B cell (primary cell): Measurements from ENCODE around the gene ZCCHC24. TPM values are rescaled to one million over a fixed set of nuclear protein-coding genes. Genes with fewer than 3 reads are reported as not detected.

Experiments used
- ATAC-seq: fragments of 200-7000 bp; cut with Tn5 transposase; one replicate; pipeline ENCODE4 v1.10.0; 2021; ENCODE audit warnings: low read depth, mild to moderate bottlenecking, moderate number of reproducible peaks, moderate library complexity
- CTCF ChIA-PET: fragments of 350-600 bp; sonication (Branson Sonifier 250); formaldehyde crosslinking; loops from one replicate; lab custom pipeline; 2021; ENCODE audit warnings: antibody characterized with exemption, inconsistent platforms; lab: Charles Lee
- POLR2A ChIA-PET: fragments of 350-600 bp; sonication (Branson Sonifier 250); formaldehyde crosslinking; loops from one replicate; lab custom pipeline; 2021; ENCODE audit warnings: antibody characterized with exemption; lab: Charles Lee
- DNase-seq: peaks from one replicate; pipeline ENCODE4 v3.0.0; 2013
- H2AFZ ChIP-seq: 2 replicates; pipeline ENCODE4 v1.6.1; 2012; ENCODE audit warnings: mild to moderate bottlenecking, low read depth, low read length; ENCODE audit not compliant: insufficient read depth, poor library complexity, severe bottlenecking
- H3K27ac ChIP-seq, 2 donors: 1 replicate in 1 of 2; 2 replicates in 1 of 2; pipeline ENCODE4 v1.5.1; 2012 to 2013; ENCODE audit warnings: low read length in 2 of 2, mild to moderate bottlenecking in 2 of 2, moderate library complexity in 1 of 2
- H3K27me3 ChIP-seq, 4 experiments: fragments of 200-600 bp in 1 of 4; sonication (generic) in 1 of 4; replicated peaks in 1 of 4; 1 replicate in 2 of 4; 2 replicates in 2 of 4; pipeline versions ENCODE4 v1.6.1 to v1.7.0; 2013 to 2016; ENCODE audit warnings: low read length in 3 of 4, mild to moderate bottlenecking in 2 of 4, mixed read lengths in 1 of 4, moderate library complexity in 1 of 4; ENCODE audit not compliant: insufficient read depth in 4 of 4, control insufficient read depth in 3 of 4; ENCODE audit errors: control extremely low read depth in 1 of 4
- H3K36me3 ChIP-seq, 2 experiments: replicated peaks in 1 of 2; 1 replicate in 1 of 2; 2 replicates in 1 of 2; pipeline versions ENCODE4 v1.6.1 to v1.7.1; 2013; ENCODE audit warnings: low read length in 1 of 2; ENCODE audit not compliant: insufficient read depth in 2 of 2, control insufficient read depth in 1 of 2; ENCODE audit errors: control extremely low read depth in 1 of 2, extremely low read depth in 1 of 2
- H3K4me1 ChIP-seq, 2 donors: fragments of 200-600 bp in 1 of 2; sonication (generic) in 1 of 2; 1 replicate in 1 of 2; 2 replicates in 1 of 2; pipeline versions ENCODE4 v1.5.1 to v1.6.1; 2013 to 2017; ENCODE audit warnings: low read length in 2 of 2; ENCODE audit not compliant: control insufficient read depth in 2 of 2, insufficient read depth in 2 of 2
- H3K4me2 ChIP-seq: replicated peaks from 2 replicates; pipeline ENCODE3; 2012; ENCODE audit warnings: mild to moderate bottlenecking, low read depth, low read length; ENCODE audit not compliant: poor library complexity, severe bottlenecking
- H3K4me3 ChIP-seq, 5 experiments: fragments of 200-600 bp in 1 of 5; sonication (generic) in 1 of 5; 1 replicate in 3 of 5; 2 replicates in 2 of 5; pipeline versions ENCODE4 v1.5.1 to v1.7.0; 2011 to 2016; ENCODE audit warnings: low read length in 4 of 5, mild to moderate bottlenecking in 4 of 5, low read depth in 2 of 5, control low read depth in 1 of 5, moderate library complexity in 1 of 5; ENCODE audit not compliant: insufficient read depth in 1 of 5; ENCODE audit errors: control extremely low read depth in 1 of 5, extremely low read depth in 1 of 5
- H3K79me2 ChIP-seq: fragments of 200-600 bp; sonication (generic); one replicate; pipeline ENCODE4 v1.6.0; 2016; ENCODE audit warnings: low read length; ENCODE audit not compliant: control insufficient read depth, insufficient read depth
- H3K9ac ChIP-seq: fragments of 200-600 bp; sonication (generic); 2 replicates; pipeline ENCODE4 v1.6.1; 2017; ENCODE audit warnings: mild to moderate bottlenecking, low read length, moderate library complexity
- H3K9me3 ChIP-seq, 3 donors: one replicate each; pipeline versions ENCODE4 v1.6.1 to v1.7.1; 2013; ENCODE audit warnings: low read length in 2 of 3; ENCODE audit not compliant: control insufficient read depth in 2 of 3, insufficient read depth in 1 of 3; ENCODE audit errors: control extremely low read depth in 1 of 3
- H4K20me1 ChIP-seq: 2 replicates; pipeline ENCODE4 v1.6.0; 2012; ENCODE audit warnings: mild to moderate bottlenecking, low read length; ENCODE audit not compliant: insufficient read depth, control insufficient read depth, poor library complexity, severe bottlenecking
- H3K27ac Mint-ChIP-seq: one replicate; pipeline ENCODE4 v1.8.0; 2021; ENCODE audit warnings: mixed read lengths
- H3K27me3 Mint-ChIP-seq: one replicate; pipeline ENCODE4 v1.8.0; 2021; ENCODE audit warnings: mixed read lengths
- H3K4me1 Mint-ChIP-seq: one replicate; pipeline ENCODE4 v1.8.0; 2021; ENCODE audit warnings: mixed read lengths
- H3K4me3 Mint-ChIP-seq: one replicate; pipeline ENCODE4 v1.8.0; 2021; ENCODE audit warnings: mixed read lengths
- H3K9me3 Mint-ChIP-seq: one replicate; pipeline ENCODE4 v1.8.0; 2022; ENCODE audit warnings: mixed read lengths; ENCODE audit not compliant: insufficient read depth
- CTCF ChIP-seq: fragments of 200-600 bp; IDR thresholded peaks from one replicate; pipeline ENCODE4 v1.8.0; 2022; ENCODE audit warnings: antibody characterized with exemption, mild to moderate bottlenecking
- EZH2 ChIP-seq: IDR thresholded peaks from 2 replicates; pipeline ENCODE4 v1.6.1; 2012; ENCODE audit warnings: borderline replicate concordance, low read depth, mild to moderate bottlenecking, moderate library complexity, low read length; ENCODE audit not compliant: insufficient read depth, poor library complexity, severe bottlenecking
- WGBS: methylation state at CpG from one replicate; pipeline ENCODE4 v1.1.5; 2013; ENCODE audit warnings: missing lambda C conversion rate; ENCODE audit not compliant: insufficient coverage; 5-methylcytosine and 5-hydroxymethylcytosine counted together
- intact Hi-C: fragments of 100-400 bp; cut with micrococcal nuclease; formaldehyde crosslinking; loops from one replicate; pipeline ENCODE4 v1.10.0; 2022
- polyA plus RNA-seq: library from polyadenylated mRNA; depleted of rRNA; stranded (reverse); fragments of >200 nt; gene quantifications from 2 replicates; pipeline ENCODE4 v1.2.3, GENCODE V29; 2012
- total RNA-seq, 2 donors: library from RNA; stranded (reverse); fragments of 120-200 nt in 1 of 2; gene quantifications; 1 replicate in 1 of 2; 2 replicates in 1 of 2; pipeline versions ENCODE4 v1.2.3 to v1.2.4, GENCODE V29; 2013 to 2022

ZCCHC24 gene
- total and polyA plus RNA-seq, 2 donors (not counting 1 experiment from before 2014, with no cell fraction given) = 0.34 to 2.3 TPM

GRCh38 chr10:79424221-79425073, 21.0 kb downstream of the ZCCHC24 start:
- Histone ChIP-seq H4K20me1 (no peaks in the 10 kb centered on the region), H3K4me2 (no peak overlapping the region), H3K79me2 (no peaks in the 10 kb centered on the region), H3K9me3 (peaks cover 0 to 3% (median 0%) of the 10 kb centered on the region in 3 donors), H3K27ac (no peak overlapping the region), H3K4me3 (no peak overlapping the region), H3K4me1 (peaks cover 0 to 2% of the 10 kb centered on the region in 2 donors), H3K27me3 (no peaks in the 10 kb centered on the region), H3K36me3 (no peaks in the 10 kb centered on the region), H3K9ac (no peak overlapping the region), H2AFZ (no peak overlapping the region)
- H3K27me3 Mint-ChIP-seq = no peaks in the 10 kb centered on the region
- no peak for DNase-seq
- TF ChIP-seq EZH2 (no peak), CTCF (no peak)
- H3K4me3 Mint-ChIP-seq = no peak overlapping the region
- no peak overlapping the region for H3K27ac Mint-ChIP-seq
- no peak for ATAC-seq
- peaks cover 2% of the 10 kb centered on the region for H3K4me1 Mint-ChIP-seq
- POLR2A ChIA-PET = interaction anchor here (0.6 kb wide), 1 partner anchor 710 kb away, joined by 10 read pairs; no protein-coding TSS in a partner anchor
- intact Hi-C loops = no loop called here
- WGBS = 91% methylated on average over 10 of the region's 11 CpGs
- no peaks in the 10 kb centered on the region for H3K9me3 Mint-ChIP-seq
- CTCF ChIA-PET = no interaction called here
